Stimulated activated CD4-positive, alpha-beta T cell treated with anti-CD3 and anti-CD28 coated beads, Interleukin-15, amount 100 ng/mL, for 1 hour (primary cell): ENCODE data around the gene MAS1.
"Not testable (repeated sequence)": the region's sequence is repeated elsewhere in the genome, so short reads cannot be mapped to it uniquely, and the experiment has no call there.

Experiments
- DNase-seq, 2 donors: peaks; one replicate each; pipeline ENCODE4 v3.0.0-alpha.2; 2020; ENCODE audit warnings: low read depth in 1 of 2, low spot score in 1 of 2

The MAS1 gene

GRCh38 chr6:159890792-159891191 lies at the start of gene MAS1:
MAS1 (plus strand) TSS chr6:159890988; CDS start chr6:159906956, 15,968 bp downstream.
- no peak for DNase-seq

GRCh38 chr6:159842035-159842434 lies 48.8 kb upstream of the MAS1 start:
- no peak for DNase-seq

GRCh38 chr6:159844737-159845645 lies 45.8 kb upstream of the MAS1 start:
- no peak for DNase-seq

- not testable (repeated sequence) for DNase-seq
Measured at GRCh38 chr6:159848552-159848951, 42.2 kb upstream of the MAS1 start.

- DNase-seq: not testable (repeated sequence)
Measured at GRCh38 chr6:159849851-159850250, 40.9 kb upstream of the MAS1 start.

- DNase-seq: no peak
Measured at GRCh38 chr6:159852877-159853276, 37.9 kb upstream of the MAS1 start.

- DNase-seq: no peak
Measured at GRCh38 chr6:159853754-159854153, 37.0 kb upstream of the MAS1 start.

- DNase-seq: no peak
Measured at GRCh38 chr6:159854959-159855358, 35.8 kb upstream of the MAS1 start.

GRCh38 chr6:159858259-159858658 lies 32.5 kb upstream of the MAS1 start:
- no peak for DNase-seq

GRCh38 chr6:159860482-159860881 lies 30.3 kb upstream of the MAS1 start:
- no peak for DNase-seq

- no peak for DNase-seq
Measured at GRCh38 chr6:159862103-159862502, 28.7 kb upstream of the MAS1 start.

- not testable (repeated sequence) for DNase-seq
Measured at GRCh38 chr6:159863341-159863740, 27.4 kb upstream of the MAS1 start.

GRCh38 chr6:159865226-159865920 lies 25.4 kb upstream of the MAS1 start:
- DNase-seq: no peak

GRCh38 chr6:159866286-159867247 lies 24.2 kb upstream of the MAS1 start:
- DNase-seq: no peak

GRCh38 chr6:159871241-159871640 lies 19.5 kb upstream of the MAS1 start:
- DNase-seq: no peak

- DNase-seq: no peak
Measured at GRCh38 chr6:159871906-159872305, 18.9 kb upstream of the MAS1 start.

- no peak for DNase-seq
Measured at GRCh38 chr6:159874435-159874834, 16.4 kb upstream of the MAS1 start.

GRCh38 chr6:159875194-159875593 lies 15.6 kb upstream of the MAS1 start:
- no peak for DNase-seq

- DNase-seq: no peak
Measured at GRCh38 chr6:159876242-159876641, 14.5 kb upstream of the MAS1 start.

GRCh38 chr6:159877256-159877808 lies 13.5 kb upstream of the MAS1 start:
- no peak for DNase-seq

- DNase-seq: no peak
Measured at GRCh38 chr6:159878341-159878740, 12.4 kb upstream of the MAS1 start.
